Panc1 (cell line): ENCODE results near the gene ZNF407. TPM values are rescaled to one million over a fixed set of nuclear protein-coding genes. Genes with fewer than 3 reads are reported as not detected.
A peak's percentile ranks its signal among the peaks of the same experiment; 100 is the strongest.

Source experiments
- ATAC-seq: fragments of 200-7000 bp; cut with Tn5 transposase; 2 replicates; pipeline ENCODE4 v1.9.1; 2020; ENCODE audit warnings: mild to moderate bottlenecking, moderate library complexity
- BruUV-seq: library from RNA; stranded (reverse); fragments of 400-500 nt; replicated peaks from 2 replicates; lab custom pipeline; 2021; lab: Mats Ljungman, UMichigan
- CTCF ChIA-PET: fragments of 300-600 bp; sonication (Branson Sonifier 250); formaldehyde crosslinking; loops from one replicate; lab custom pipeline; 2022; ENCODE audit warnings: antibody characterized with exemption; lab: Charles Lee
- POLR2A ChIA-PET: fragments of 300-600 bp; sonication (Branson Sonifier 250); formaldehyde crosslinking; loops from one replicate; lab custom pipeline; 2022; ENCODE audit warnings: antibody characterized with exemption; lab: Charles Lee
- DNase-seq: peaks from one replicate; pipeline ENCODE4 v3.0.0-alpha.2; 2010; ENCODE audit warnings: low read depth, low spot score
- H3K27ac ChIP-seq: 2 replicates; pipeline ENCODE4 v1.5.1; 2011; ENCODE audit warnings: mild to moderate bottlenecking, low read length, inconsistent platforms
- H3K27me3 ChIP-seq: fragments of 200-500 bp; sonication (Bioruptor generic); 2 replicates; pipeline ENCODE4 v1.6.0; 2014; ENCODE audit warnings: low read length, inconsistent platforms; ENCODE audit not compliant: control insufficient read depth, insufficient read depth
- H3K36me3 ChIP-seq: fragments of 200-500 bp; sonication (Bioruptor generic); 2 replicates; pipeline ENCODE4 v1.5.1; 2014; ENCODE audit warnings: inconsistent platforms, mild to moderate bottlenecking, low read length, moderate library complexity; ENCODE audit not compliant: control insufficient read depth, insufficient read depth
- H3K4me1 ChIP-seq: 2 replicates; pipeline ENCODE4 v1.5.1; 2011; ENCODE audit warnings: inconsistent platforms, mild to moderate bottlenecking, low read length, moderate library complexity; ENCODE audit not compliant: control insufficient read depth, insufficient read depth
- H3K4me3 ChIP-seq, 2 experiments: 2 replicates each; pipeline ENCODE4 v1.5.1; 2011 to 2012; ENCODE audit warnings: low read depth in 2 of 2, low read length in 2 of 2, mild to moderate bottlenecking in 2 of 2, inconsistent platforms in 1 of 2, moderate library complexity in 1 of 2
- H3K9me3 ChIP-seq: fragments of 200-500 bp; sonication (Bioruptor generic); 2 replicates; pipeline ENCODE4 v1.5.1; 2014; ENCODE audit warnings: low read depth, mild to moderate bottlenecking, inconsistent platforms, low read length, moderate library complexity; ENCODE audit not compliant: control insufficient read depth, insufficient read depth
- CTCF ChIP-seq: fragments of 450-650 bp; IDR thresholded peaks from 2 replicates; pipeline ENCODE4 v1.5.1; 2017; ENCODE audit warnings: mild to moderate bottlenecking
- POLR2AphosphoS5 ChIP-seq: IDR thresholded peaks from 2 replicates; pipeline ENCODE4 v1.6.1; 2012; ENCODE audit warnings: mild to moderate bottlenecking, low read depth, low read length, moderate library complexity
- REST ChIP-seq, 2 experiments: IDR thresholded peaks; 2 replicates each; pipeline ENCODE4 v1.6.1; 2011 to 2012; ENCODE audit warnings: low read depth in 2 of 2, control low read depth in 1 of 2, low read length in 1 of 2, mild to moderate bottlenecking in 1 of 2, moderate library complexity in 1 of 2; ENCODE audit not compliant: insufficient read depth in 1 of 2
- SIN3A ChIP-seq: IDR thresholded peaks from 2 replicates; pipeline ENCODE4 v1.6.1; 2012; ENCODE audit warnings: low read depth, mild to moderate bottlenecking, low read length, moderate library complexity, borderline replicate concordance; ENCODE audit not compliant: insufficient read depth
- TCF7L2 ChIP-seq: IDR thresholded peaks from 2 replicates; pipeline ENCODE4 v1.6.1; 2011; ENCODE audit warnings: mild to moderate bottlenecking, low read depth, low read length, inconsistent platforms
- in situ Hi-C: cut with HindIII; loops from 2 replicates; pipeline ENCODE4 v1.10.0; 2016; ENCODE audit warnings: low sequenced_read_pairs, low pct_unique_long_range_greater_than_20kb
- intact Hi-C: fragments of 100-400 bp; cut with micrococcal nuclease; formaldehyde crosslinking; loops from one replicate; pipeline ENCODE4 v1.10.0; 2022; ENCODE audit not compliant: unreplicated experiment
- total RNA-seq: library from RNA; stranded (reverse); gene quantifications from one replicate; pipeline ENCODE4 v1.2.1, GENCODE V29; 2021; ENCODE audit not compliant: unreplicated experiment

Gene ZNF407
- total RNA-seq, 1 experiment from 2014 or later, result 16.8 TPM

GRCh38 chr18:74895686-74896085 is 298.0 kb downstream of the ZNF407 start:
- ATAC-seq (peak; percentile 19; the same call in 1 of the 2 replicates), DNase-seq (no peak)
- Histone ChIP-seq H3K4me3 (no peak overlapping the region), H3K27me3 (no peaks in the 10 kb centered on the region), H3K36me3 (no peaks in the 10 kb centered on the region), H3K9me3 (no peaks in the 10 kb centered on the region), H3K4me1 (peaks cover 20% of the 10 kb centered on the region), H3K27ac (0 out of 2 replicates have a peak overlapping the region, but pooled peaks have one; percentile 8)
- intact Hi-C loops, result loop anchor here (2.0 to 10.0 kb wide), 4 partner anchors 69 to 312 kb away; partner anchors contain the start of gene PTGR3
- in situ Hi-C loops, result no loop called here
- TF ChIP-seq CTCF, result no peak
- TF ChIP-seq REST (IDR thresholded peaks at IDR 0.05; ENCODE audit: insufficient read depth in 1 of 2, low read depth in 2 of 2, low read length in 1 of 2), result no peak
- no peak for TF ChIP-seq TCF7L2
- no peak for TF ChIP-seq POLR2AphosphoS5
- TF ChIP-seq SIN3A, result no peak
- ChIA-PET CTCF (no interaction called here), POLR2A (no interaction called here)
- no TSS peak for BruUV-seq

- peaks cover 20% of the 10 kb centered on the region for H3K4me1 ChIP-seq
- POLR2A ChIA-PET, result no interaction called here
- CTCF ChIA-PET, result interaction anchor here (0.6 to 1.1 kb wide), 2 partner anchors 144 to 1346 kb away, joined by 3 to 5 read pairs; no protein-coding TSS in a partner anchor
- intact Hi-C loops, result loop anchor here (2.0 to 10.0 kb wide), 4 partner anchors 68 to 311 kb away; partner anchors contain the start of gene PTGR3
- ATAC-seq, result peak; percentile 96
- no TSS peak for BruUV-seq
- peak; percentile 80 for DNase-seq
- in situ Hi-C loops, result no loop called here
- no peaks in the 10 kb centered on the region for H3K9me3 ChIP-seq
- no peak overlapping the region for H3K4me3 ChIP-seq
- TF ChIP-seq SIN3A (no peak), TCF7L2 (no peak), CTCF (peak; percentile 92), POLR2AphosphoS5 (no peak), REST (IDR thresholded peaks at IDR 0.05; ENCODE audit: insufficient read depth in 1 of 2, low read depth in 2 of 2, low read length in 1 of 2) (no peak)
- H3K36me3 ChIP-seq, result no peaks in the 10 kb centered on the region
- H3K27ac ChIP-seq, result no peak overlapping the region
- H3K27me3 ChIP-seq, result no peaks in the 10 kb centered on the region
These were observed 298.8 kb downstream of the ZNF407 start for GRCh38 chr18:74896390-74896991.
